Trophoblast cell (in vitro differentiated cells and primary cell): ENCODE measurements around the gene ZNF48.
A peak's percentile ranks its signal among the peaks of the same experiment; 100 is the strongest.

Experiments
- DNase-seq, 2 donors: peaks; one replicate each; pipeline ENCODE4 v3.0.0-alpha.2; 2016
- H2AFZ ChIP-seq: 2 replicates; pipeline ENCODE4 v1.6.1; 2013; ENCODE audit warnings: low read length, moderate library complexity, mild to moderate bottlenecking; ENCODE audit not compliant: insufficient read depth, poor library complexity
- H2AK5ac ChIP-seq: 2 replicates; pipeline ENCODE4 v1.6.1; 2013; ENCODE audit warnings: mild to moderate bottlenecking, low read length
- H2BK120ac ChIP-seq: 2 replicates; pipeline ENCODE4 v1.6.1; 2013; ENCODE audit warnings: low read length, mild to moderate bottlenecking, moderate library complexity; ENCODE audit not compliant: insufficient read depth, poor library complexity
- H2BK12ac ChIP-seq: 2 replicates; pipeline ENCODE4 v1.6.1; 2013; ENCODE audit warnings: mild to moderate bottlenecking, low read length, moderate library complexity
- H2BK5ac ChIP-seq: 2 replicates; pipeline ENCODE4 v1.6.1; 2013; ENCODE audit warnings: low read length, low read depth, moderate library complexity, mild to moderate bottlenecking; ENCODE audit not compliant: poor library complexity
- H3K14ac ChIP-seq: 2 replicates; pipeline ENCODE4 v1.6.1; 2013; ENCODE audit warnings: mild to moderate bottlenecking, low read length
- H3K18ac ChIP-seq: 2 replicates; pipeline ENCODE4 v1.6.1; 2013; ENCODE audit warnings: mild to moderate bottlenecking, low read length
- H3K23ac ChIP-seq: 2 replicates; pipeline ENCODE4 v1.6.1; 2013; ENCODE audit warnings: low read length
- H3K27ac ChIP-seq: 2 replicates; pipeline ENCODE4 v1.5.1; 2013; ENCODE audit warnings: low read depth, mild to moderate bottlenecking, inconsistent platforms, low read length, moderate library complexity
- H3K27me3 ChIP-seq: 2 replicates; pipeline ENCODE4 v1.6.1; 2013; ENCODE audit warnings: inconsistent platforms, mild to moderate bottlenecking, low read length, moderate library complexity; ENCODE audit not compliant: insufficient read depth
- H3K36me3 ChIP-seq, 2 experiments: 1 replicate in 1 of 2; 2 replicates in 1 of 2; pipeline ENCODE4 v1.6.1; 2013; ENCODE audit warnings: low read length in 2 of 2, mild to moderate bottlenecking in 2 of 2, moderate library complexity in 1 of 2; ENCODE audit not compliant: insufficient read depth in 2 of 2, control insufficient read depth in 1 of 2
- H3K4ac ChIP-seq: 2 replicates; pipeline ENCODE4 v1.6.1; 2013; ENCODE audit warnings: low read depth, mild to moderate bottlenecking, low read length, moderate library complexity
- H3K4me1 ChIP-seq, 2 experiments: 1 replicate in 1 of 2; 2 replicates in 1 of 2; pipeline ENCODE4 v1.6.1; 2013; ENCODE audit warnings: low read length in 2 of 2, mild to moderate bottlenecking in 2 of 2, moderate library complexity in 1 of 2; ENCODE audit not compliant: insufficient read depth in 2 of 2, control insufficient read depth in 1 of 2
- H3K4me2 ChIP-seq: 2 replicates; pipeline ENCODE4 v1.6.1; 2013; ENCODE audit warnings: inconsistent platforms, mild to moderate bottlenecking, low read length, moderate library complexity
- H3K4me3 ChIP-seq: 2 replicates; pipeline ENCODE4 v1.5.1; 2013; ENCODE audit warnings: mild to moderate bottlenecking, low read depth, low read length, inconsistent platforms
- H3K79me1 ChIP-seq: one replicate; pipeline ENCODE4 v1.6.1; 2013; ENCODE audit warnings: low read length
- H3K79me2 ChIP-seq: 2 replicates; pipeline ENCODE4 v1.6.1; 2013; ENCODE audit warnings: low read length, mild to moderate bottlenecking; ENCODE audit not compliant: control insufficient read depth, insufficient read depth, poor library complexity
- H3K9ac ChIP-seq: 2 replicates; pipeline ENCODE4 v1.6.1; 2013; ENCODE audit warnings: mild to moderate bottlenecking, low read length
- H3K9me3 ChIP-seq: 2 replicates; pipeline ENCODE4 v1.6.1; 2013; ENCODE audit warnings: low read depth, mild to moderate bottlenecking, control low read depth, inconsistent platforms, low read length; ENCODE audit not compliant: insufficient read depth
- H4K12ac ChIP-seq: 2 replicates; pipeline ENCODE4 v1.6.1; 2013; ENCODE audit warnings: low read depth, mild to moderate bottlenecking, low read length, moderate library complexity
- H4K8ac ChIP-seq: 2 replicates; pipeline ENCODE4 v1.6.1; 2013; ENCODE audit warnings: low read depth, mild to moderate bottlenecking, low read length, moderate library complexity
- H4K91ac ChIP-seq: one replicate; pipeline ENCODE4 v1.6.1; 2013; ENCODE audit warnings: low read depth, mild to moderate bottlenecking, low read length, moderate library complexity
- WGBS: extraction: QIAGEN DNeasy Blood & Tissue Kit; methylation state at CpG from one replicate; pipeline ENCODE4 v1.1.7; 2013; ENCODE audit warnings: missing lambda C conversion rate; ENCODE audit not compliant: insufficient read length, insufficient coverage; ENCODE audit errors: extremely low coverage; 5-methylcytosine and 5-hydroxymethylcytosine counted together

ZNF48 gene

GRCh38 chr16:30401768-30402425 is 6.7 kb downstream of the ZNF48 start:
- WGBS = no CpG with 5 or more reads among the region's 8 CpGs
- peaks cover 13 to 16% of the 10 kb centered on the region in 2 experiments for H3K4me1 ChIP-seq
- H2BK5ac ChIP-seq = no peak overlapping the region
- no peak overlapping the region for H2BK12ac ChIP-seq
- H3K18ac ChIP-seq = no peak overlapping the region
- no peak overlapping the region for H4K91ac ChIP-seq
- no peak overlapping the region for H2BK120ac ChIP-seq
- H3K23ac ChIP-seq = no peak overlapping the region
- no peak overlapping the region for H4K8ac ChIP-seq
- no peak overlapping the region for H3K4me2 ChIP-seq
- H3K36me3 ChIP-seq = peaks cover 18 to 19% of the 10 kb centered on the region in 2 experiments
- H3K4ac ChIP-seq = no peak overlapping the region
- H3K14ac ChIP-seq = no peak overlapping the region
- DNase-seq = no peak
- H3K4me3 ChIP-seq = no peak overlapping the region
- no peaks in the 10 kb centered on the region for H3K27me3 ChIP-seq
- no peak overlapping the region for H3K9ac ChIP-seq
- H2AFZ ChIP-seq = no peak overlapping the region
- no peak overlapping the region for H4K12ac ChIP-seq
- H3K79me2 ChIP-seq = peaks cover 2% of the 10 kb centered on the region
- peaks cover 17% of the 10 kb centered on the region for H3K79me1 ChIP-seq
- no peak overlapping the region for H3K27ac ChIP-seq
- H3K9me3 ChIP-seq = no peaks in the 10 kb centered on the region
- no peak overlapping the region for H2AK5ac ChIP-seq

- no peak for DNase-seq
- Histone ChIP-seq H3K4ac (no peak overlapping the region), H3K4me1 (peaks cover 5 to 8% of the 10 kb centered on the region in 2 experiments), H3K79me1 (peaks cover 3% of the 10 kb centered on the region), H2BK5ac (no peak overlapping the region), H3K23ac (no peak overlapping the region), H4K8ac (no peak overlapping the region), H3K27me3 (no peaks in the 10 kb centered on the region), H2BK120ac (no peak overlapping the region), H3K79me2 (peaks cover 3% of the 10 kb centered on the region), H3K9ac (no peak overlapping the region), H2BK12ac (no peak overlapping the region), H4K12ac (peak overlapping the region; percentile 2), H4K91ac (no peak overlapping the region), H3K18ac (no peak overlapping the region), H3K14ac (no peak overlapping the region), H3K27ac (no peak overlapping the region), H2AFZ (peak overlapping the region; percentile 75), H3K36me3 (peaks cover 2 to 5% of the 10 kb centered on the region in 2 experiments), H3K4me2 (peak overlapping the region; percentile 65), H3K9me3 (no peaks in the 10 kb centered on the region), H2AK5ac (no peak overlapping the region), H3K4me3 (peak overlapping the region; percentile 55)
- WGBS = no CpG with 5 or more reads among the region's 14 CpGs
Observed at GRCh38 chr16:30406795-30407101, 11.5 kb downstream of the ZNF48 start.

- Histone ChIP-seq H3K4me1 (peaks cover 5 to 8% of the 10 kb centered on the region in 2 experiments), H3K9me3 (no peaks in the 10 kb centered on the region), H3K79me2 (peaks cover 3% of the 10 kb centered on the region), H3K79me1 (peaks cover 3% of the 10 kb centered on the region), H3K14ac (peak within 1 kb of the TSS; percentile 69), H3K9ac (peak within 1 kb of the TSS; percentile 70), H4K8ac (peak within 1 kb of the TSS; percentile 78), H3K18ac (peak within 1 kb of the TSS; percentile 67), H4K12ac (peak within 1 kb of the TSS; percentile 71), H2BK12ac (no peak within 1 kb of the TSS), H2AK5ac (peak within 1 kb of the TSS; percentile 27), H3K27me3 (no peaks in the 10 kb centered on the region), H2BK5ac (peak within 1 kb of the TSS; percentile 59), H3K27ac (peak within 1 kb of the TSS; percentile 24), H3K4me3 (peak within 1 kb of the TSS; percentile 81), H3K4me2 (peak within 1 kb of the TSS; percentile 65), H3K36me3 (peaks cover 2 to 7% of the 10 kb centered on the region in 2 experiments), H3K4ac (peak within 1 kb of the TSS; percentile 66), H2BK120ac (peak within 1 kb of the TSS; percentile 65), H4K91ac (peak within 1 kb of the TSS; percentile 74), H3K23ac (no peak within 1 kb of the TSS), H2AFZ (peak within 1 kb of the TSS; percentile 75)
- DNase-seq = peak; percentile 73 to 84
- no CpG with 5 or more reads among the region's 65 CpGs for WGBS
Observed at GRCh38 chr16:30407102-30407803, 12.0 kb downstream of the ZNF48 start, which contains the start of gene ZNF771. TSS of gene ZNF771 (plus strand) at chr16:30407606. CDS start at chr16:30408054, 448 bp downstream.

- H3K4me3 ChIP-seq = peak overlapping the region; percentile 81
- H4K91ac ChIP-seq = peak overlapping the region; percentile 74
- no CpG with 5 or more reads among the region's 19 CpGs for WGBS
- peak overlapping the region; percentile 71 for H4K12ac ChIP-seq
- H2BK12ac ChIP-seq = no peak overlapping the region
- H3K4me1 ChIP-seq = peaks cover 5 to 8% of the 10 kb centered on the region in 2 experiments
- no peak for DNase-seq
- peak overlapping the region; percentile 67 for H3K18ac ChIP-seq
- no peaks in the 10 kb centered on the region for H3K27me3 ChIP-seq
- H2AFZ ChIP-seq = peak overlapping the region; percentile 38
- H4K8ac ChIP-seq = peak overlapping the region; percentile 78
- H3K9me3 ChIP-seq = no peaks in the 10 kb centered on the region
- peak overlapping the region; percentile 66 for H3K4ac ChIP-seq
- peak overlapping the region; percentile 27 for H2AK5ac ChIP-seq
- H2BK5ac ChIP-seq = peak overlapping the region; percentile 59
- peak overlapping the region; percentile 69 for H3K14ac ChIP-seq
- H3K27ac ChIP-seq = peak overlapping the region; percentile 24
- H3K9ac ChIP-seq = peak overlapping the region; percentile 70
- H3K4me2 ChIP-seq = peak overlapping the region; percentile 65
- H2BK120ac ChIP-seq = peak overlapping the region; percentile 65
- peaks cover 3% of the 10 kb centered on the region for H3K79me1 ChIP-seq
- H3K36me3 ChIP-seq = peaks cover 2 to 8% of the 10 kb centered on the region in 2 experiments
- peaks cover 3% of the 10 kb centered on the region for H3K79me2 ChIP-seq
- no peak overlapping the region for H3K23ac ChIP-seq
Observed at GRCh38 chr16:30407804-30408534, 12.7 kb downstream of the ZNF48 start.
